Ascending aorta (tissue), 2 donors: ENCODE results near the gene MAP2K4. TPM values are rescaled to one million over a fixed set of nuclear protein-coding genes. Genes with fewer than 3 reads are reported as not detected.
A peak's percentile ranks its signal among the peaks of the same experiment; 100 is the strongest.

ENCODE experiments used
- DNase-seq, 2 donors: peaks; one replicate each; pipeline ENCODE4 v3.0.0-alpha.2; 2019; ENCODE audit warnings: low spot score in 2 of 2
- H3K27ac ChIP-seq, 2 donors: fragments of 200-600 bp; sonication (generic); one replicate each; pipeline ENCODE4 v1.5.1; 2016 to 2017; ENCODE audit warnings: mild to moderate bottlenecking in 1 of 2
- H3K27me3 ChIP-seq: fragments of 200-600 bp; sonication (generic); one replicate; pipeline ENCODE4 v1.5.1; 2017
- H3K36me3 ChIP-seq, 2 donors: fragments of 200-600 bp; sonication (generic); one replicate each; pipeline ENCODE4 v1.5.1; 2016
- H3K4me1 ChIP-seq, 2 donors: fragments of 200-600 bp; sonication (generic); one replicate each; pipeline ENCODE4 v1.5.1; 2016 to 2017; ENCODE audit warnings: mild to moderate bottlenecking in 1 of 2
- H3K4me3 ChIP-seq, 2 donors: fragments of 200-600 bp; sonication (generic); one replicate each; pipeline ENCODE4 v1.5.1; 2016 to 2017; ENCODE audit warnings: mild to moderate bottlenecking in 1 of 2
- H3K9me3 ChIP-seq, 2 donors: fragments of 200-600 bp; sonication (generic); one replicate each; pipeline ENCODE4 v1.5.1; 2016
- CTCF ChIP-seq, 3 experiments: fragments of 200-600 bp in 2 of 3; fragments of 450-650 bp in 1 of 3; sonication (generic) in 2 of 3; IDR thresholded peaks; one replicate each; pipeline ENCODE4 v1.5.1; 2016 to 2019; ENCODE audit warnings: antibody characterized with exemption in 3 of 3, mild to moderate bottlenecking in 1 of 3, moderate library complexity in 1 of 3
- intact Hi-C: fragments of 100-400 bp; cut with DNase I; formaldehyde crosslinking; loops from one replicate; pipeline ENCODE4 v1.15.1; 2023
- total RNA-seq: library from RNA; depleted of rRNA; stranded (reverse); fragments of >200 nt; gene quantifications from one replicate; pipeline ENCODE4 v1.1.0, GENCODE V29; 2016

The MAP2K4 gene
- total RNA-seq, 1 donor from 2014 or later: 54.5 TPM

GRCh38 chr17:12070561-12070960 lies 49.9 kb downstream of the MAP2K4 start:
- Histone ChIP-seq H3K4me3 (no peak overlapping the region), H3K27me3 (no peaks in the 10 kb centered on the region), H3K4me1 (no peaks in the 10 kb centered on the region), H3K27ac (no peak overlapping the region), H3K36me3 (peaks cover 7 to 9% of the 10 kb centered on the region in 2 donors), H3K9me3 (no peaks in the 10 kb centered on the region)
- intact Hi-C loops: no loop called here
- TF ChIP-seq CTCF (IDR thresholded peaks at IDR 0.05): no peak
- DNase-seq: no peak

GRCh38 chr17:12074346-12074745 lies 53.7 kb downstream of the MAP2K4 start:
- Histone ChIP-seq H3K36me3 (peaks cover 0 to 15% of the 10 kb centered on the region in 2 donors), H3K4me1 (no peaks in the 10 kb centered on the region), H3K9me3 (no peaks in the 10 kb centered on the region), H3K27ac (no peak overlapping the region), H3K4me3 (no peak overlapping the region), H3K27me3 (no peaks in the 10 kb centered on the region)
- intact Hi-C loops: no loop called here
- DNase-seq: no peak
- TF ChIP-seq CTCF (IDR thresholded peaks at IDR 0.05): no peak

- intact Hi-C loops: no loop called here
- H3K27ac ChIP-seq: no peak overlapping the region
Observed at GRCh38 chr17:12077773-12078172, 57.1 kb downstream of the MAP2K4 start.

GRCh38 chr17:12078791-12079190 lies 58.1 kb downstream of the MAP2K4 start:
- no peaks in the 10 kb centered on the region for H3K9me3 ChIP-seq
- peaks cover 3 to 21% of the 10 kb centered on the region in 2 donors for H3K36me3 ChIP-seq
- H3K27ac ChIP-seq: peak overlapping the region in 1 of 2 donors; percentile 3
- no peak for TF ChIP-seq CTCF (IDR thresholded peaks at IDR 0.05)
- H3K4me3 ChIP-seq: no peak overlapping the region
- no peaks in the 10 kb centered on the region for H3K27me3 ChIP-seq
- intact Hi-C loops: no loop called here
- DNase-seq: no peak
- peaks cover 0 to 4% of the 10 kb centered on the region in 2 donors for H3K4me1 ChIP-seq

More at GRCh38 chr17:12077773-12078172, 57.1 kb downstream of the MAP2K4 start:
- Histone ChIP-seq H3K27me3 (no peaks in the 10 kb centered on the region), H3K36me3 (peaks cover 3 to 21% of the 10 kb centered on the region in 2 donors), H3K9me3 (no peaks in the 10 kb centered on the region), H3K4me3 (no peak overlapping the region), H3K4me1 (peaks cover 0 to 4% of the 10 kb centered on the region in 2 donors)
- no peak for TF ChIP-seq CTCF (IDR thresholded peaks at IDR 0.05)
- no peak for DNase-seq

- Histone ChIP-seq H3K36me3 (peaks cover 3 to 16% of the 10 kb centered on the region in 2 donors), H3K4me3 (no peak overlapping the region), H3K27me3 (no peaks in the 10 kb centered on the region), H3K9me3 (no peaks in the 10 kb centered on the region), H3K4me1 (peaks cover 0 to 4% of the 10 kb centered on the region in 2 donors), H3K27ac (no peak overlapping the region)
- DNase-seq: no peak
- TF ChIP-seq CTCF (IDR thresholded peaks at IDR 0.05): no peak
- intact Hi-C loops: no loop called here
Observed at GRCh38 chr17:12081720-12082119, 61.0 kb downstream of the MAP2K4 start.
